ENCODE results near the gene HDAC2.
"Not testable (repeated sequence)": the region's sequence is repeated elsewhere in the genome, so short reads cannot be mapped to it uniquely, and the experiment has no call there.

The HDAC2 gene

DNA sequence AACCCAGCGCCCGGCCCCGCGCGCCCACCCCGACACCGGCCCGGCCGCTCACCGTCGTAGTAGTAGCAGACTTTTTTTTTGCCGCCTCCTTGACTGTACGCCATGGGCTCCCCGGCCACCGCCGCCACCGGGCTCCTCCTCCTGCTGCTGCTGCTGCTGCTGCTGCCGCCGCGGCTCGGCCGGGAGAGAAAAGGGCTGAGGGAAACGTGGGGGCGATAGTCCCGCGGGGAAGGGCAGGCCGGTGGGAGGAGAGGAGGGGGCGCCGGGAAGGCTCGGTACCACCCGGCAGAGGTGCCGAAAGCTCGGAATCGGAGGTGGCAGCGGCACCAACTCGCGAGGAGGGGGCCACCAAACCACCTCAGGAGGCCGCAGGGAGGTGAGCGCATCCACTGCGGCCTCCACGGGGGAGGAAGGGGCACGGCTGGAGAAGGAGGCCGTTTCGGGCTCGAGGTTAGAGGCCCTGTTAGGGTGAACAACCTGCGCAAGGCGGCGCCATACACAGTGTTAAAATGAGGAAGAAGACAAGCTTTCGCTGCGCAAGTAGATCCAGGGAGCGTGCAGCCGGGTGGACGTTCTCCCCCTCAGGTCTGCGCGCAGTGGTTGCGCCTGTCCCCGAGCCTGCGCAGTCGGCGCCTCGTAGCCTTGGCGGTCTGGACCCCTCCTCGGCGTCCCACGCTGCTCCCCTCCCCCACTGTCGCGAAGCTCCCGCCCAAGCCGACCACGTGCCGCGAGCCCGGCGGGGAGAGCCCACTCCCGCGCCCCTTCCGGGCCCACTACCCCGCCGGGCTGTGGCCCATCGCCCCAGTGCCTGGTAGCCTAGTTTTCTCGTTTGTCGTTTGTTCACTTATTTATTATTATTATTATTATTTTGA is at the start of gene HDAC2:
Gene HDAC2 (minus strand): TSS at position 344 of the 872 bp plus-strand sequence. CDS start 240 bp downstream, at position 104.
- H3K4me3 ChIP-seq (ENCODE audit: low read length) = peak within 1 kb of the TSS; percentile 85
- peak; percentile 76 for DNase-seq (ENCODE audit: low read depth)
- TF ChIP-seq, protein P1, sequence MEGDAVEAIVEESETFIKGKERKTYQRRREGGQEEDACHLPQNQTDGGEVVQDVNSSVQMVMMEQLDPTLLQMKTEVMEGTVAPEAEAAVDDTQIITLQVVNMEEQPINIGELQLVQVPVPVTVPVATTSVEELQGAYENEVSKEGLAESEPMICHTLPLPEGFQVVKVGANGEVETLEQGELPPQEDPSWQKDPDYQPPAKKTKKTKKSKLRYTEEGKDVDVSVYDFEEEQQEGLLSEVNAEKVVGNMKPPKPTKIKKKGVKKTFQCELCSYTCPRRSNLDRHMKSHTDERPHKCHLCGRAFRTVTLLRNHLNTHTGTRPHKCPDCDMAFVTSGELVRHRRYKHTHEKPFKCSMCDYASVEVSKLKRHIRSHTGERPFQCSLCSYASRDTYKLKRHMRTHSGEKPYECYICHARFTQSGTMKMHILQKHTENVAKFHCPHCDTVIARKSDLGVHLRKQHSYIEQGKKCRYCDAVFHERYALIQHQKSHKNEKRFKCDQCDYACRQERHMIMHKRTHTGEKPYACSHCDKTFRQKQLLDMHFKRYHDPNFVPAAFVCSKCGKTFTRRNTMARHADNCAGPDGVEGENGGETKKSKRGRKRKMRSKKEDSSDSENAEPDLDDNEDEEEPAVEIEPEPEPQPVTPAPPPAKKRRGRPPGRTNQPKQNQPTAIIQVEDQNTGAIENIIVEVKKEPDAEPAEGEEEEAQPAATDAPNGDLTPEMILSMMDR (IDR thresholded peaks at IDR 0.05; ENCODE audit: insufficient read depth, low read depth, low read length, missing control alignments) = no peak

DNA sequence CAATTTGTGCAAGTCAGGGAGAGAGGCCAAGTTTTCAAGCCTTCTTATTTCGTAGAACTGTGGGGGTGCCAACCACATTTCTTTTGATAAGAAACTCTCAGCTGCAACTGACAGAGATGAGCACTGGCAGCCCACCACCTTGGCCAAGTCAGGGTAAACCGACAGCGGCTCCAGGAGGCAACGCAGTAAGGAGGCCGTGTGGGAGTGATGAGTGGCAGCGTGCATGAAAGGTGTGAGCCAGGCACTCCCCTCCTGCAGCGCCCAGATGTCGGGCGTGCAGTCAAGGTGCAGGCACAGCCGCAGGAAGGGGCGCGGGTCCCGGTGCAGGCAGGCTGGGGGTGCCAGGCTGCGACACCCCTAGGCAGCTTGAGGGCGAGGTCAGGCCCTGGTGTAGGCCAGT is 49.2 kb upstream of the HDAC2 start:
- DNase-seq (ENCODE audit: low read depth) = no peak
- TF ChIP-seq, protein P1 (IDR thresholded peaks at IDR 0.05; ENCODE audit: insufficient read depth, low read depth, low read length, missing control alignments) = no peak
- no peak overlapping the region for H3K4me3 ChIP-seq (ENCODE audit: low read length)

DNA sequence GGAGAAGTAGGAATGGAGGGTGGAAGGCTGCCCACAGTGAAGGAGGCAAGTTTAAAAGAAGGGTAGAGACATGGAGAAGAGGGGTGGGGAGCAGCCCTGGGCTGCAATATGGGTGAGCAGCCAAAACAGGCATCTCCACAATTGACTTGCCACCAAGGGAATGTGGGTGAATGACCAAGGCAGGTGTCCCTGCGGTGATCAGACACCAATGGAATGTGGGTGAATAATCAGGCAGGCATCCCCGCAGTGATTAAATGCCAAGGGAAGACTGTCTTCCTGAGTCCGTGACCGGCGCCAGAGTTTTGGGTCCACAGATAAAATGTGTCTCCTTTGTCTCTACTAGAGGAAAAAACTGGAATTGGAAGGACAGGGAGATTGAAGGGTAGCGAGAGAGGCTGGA is 46.2 kb upstream of the HDAC2 start:
- DNase-seq (ENCODE audit: low read depth) = peak; percentile 63
- not testable (repeated sequence) for H3K4me3 ChIP-seq (ENCODE audit: low read length)

DNA sequence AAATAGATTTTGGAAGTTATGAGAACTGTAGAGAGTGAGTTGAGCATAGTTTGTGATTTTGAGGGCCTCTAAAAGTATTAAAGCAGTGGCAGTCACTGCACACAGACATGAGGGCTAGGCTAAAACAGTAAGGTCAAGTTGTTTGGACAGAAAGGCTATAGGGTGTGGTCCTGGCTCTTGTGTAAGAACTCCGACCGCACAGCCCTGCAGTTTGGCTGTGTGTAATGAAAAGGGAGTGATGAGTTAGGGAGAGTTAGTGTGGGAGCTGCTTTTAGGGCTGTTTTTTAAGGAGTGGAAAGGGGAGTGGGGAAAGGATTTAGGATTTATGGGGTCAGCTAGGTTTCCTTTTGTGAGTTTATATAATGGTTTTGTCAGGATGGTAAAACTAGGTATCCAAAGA is 43.2 kb upstream of the HDAC2 start:
- not testable (repeated sequence) for DNase-seq (ENCODE audit: low read depth); H3K4me3 ChIP-seq (ENCODE audit: low read length)

DNA sequence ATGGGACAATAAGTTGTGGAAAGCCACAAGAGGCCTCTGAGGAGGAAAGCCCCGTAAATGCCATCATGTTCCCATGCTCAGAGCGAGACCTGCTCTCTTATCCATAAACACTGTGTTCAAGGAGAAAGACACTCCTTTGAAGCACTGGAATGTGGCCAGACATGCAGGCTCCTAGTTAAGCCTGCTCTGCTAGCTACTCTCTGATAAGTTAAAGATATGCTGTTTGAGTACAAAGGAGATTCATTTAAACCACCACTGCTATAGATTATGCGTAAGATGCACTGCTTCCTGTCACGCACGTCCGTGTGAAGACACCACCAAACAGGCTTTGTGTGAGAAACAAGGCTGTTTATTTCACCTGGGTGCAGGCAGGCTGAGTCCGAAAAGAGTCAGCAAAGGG is 40.5 kb upstream of the HDAC2 start:
- peak; percentile 10 for DNase-seq (ENCODE audit: low read depth)
- not testable (repeated sequence) for H3K4me3 ChIP-seq (ENCODE audit: low read length)

DNA sequence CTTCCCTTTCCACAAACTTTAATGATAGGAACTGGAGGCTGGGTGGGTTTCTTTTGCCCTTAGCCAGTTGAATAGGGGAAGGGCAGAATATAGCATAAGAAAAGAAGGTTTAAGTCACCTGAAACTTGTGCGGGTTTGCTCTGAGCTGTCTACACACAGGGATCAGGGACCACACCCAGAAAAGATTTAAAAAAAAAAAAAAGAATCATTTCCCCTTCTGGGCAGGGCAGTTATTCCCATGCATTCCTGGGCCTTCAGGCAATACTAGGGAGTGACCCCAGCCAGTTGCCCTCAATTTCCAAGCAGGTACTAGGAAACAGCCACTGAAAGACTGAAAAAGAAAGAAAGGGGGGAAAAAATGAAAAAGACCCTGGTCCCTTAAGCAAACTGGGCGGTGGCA is 39.6 kb upstream of the HDAC2 start:
- no peak for DNase-seq (ENCODE audit: low read depth)
- TF ChIP-seq, protein P1 (IDR thresholded peaks at IDR 0.05; ENCODE audit: insufficient read depth, low read depth, low read length, missing control alignments) = no peak
- no peak overlapping the region for H3K4me3 ChIP-seq (ENCODE audit: low read length)

DNA sequence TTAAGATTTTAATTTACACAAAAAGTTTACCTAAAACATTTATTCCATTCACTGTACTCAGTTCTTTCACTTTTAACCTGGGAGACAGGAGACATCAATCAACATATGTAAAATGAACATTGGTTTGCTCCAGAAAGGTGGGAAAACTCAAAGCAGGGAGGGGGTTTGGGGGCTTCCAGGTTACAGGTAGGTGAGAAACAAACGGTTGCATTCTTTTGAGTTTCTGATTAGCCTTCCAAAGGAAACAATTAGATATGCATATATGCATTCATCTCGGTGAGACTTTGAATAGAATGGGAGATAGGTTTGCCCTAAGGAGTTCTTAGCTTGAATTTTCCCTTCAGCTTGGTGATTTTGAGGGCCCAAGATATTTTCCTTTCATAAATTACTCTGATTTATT is 38.2 kb upstream of the HDAC2 start:
- TF ChIP-seq, protein P1 (IDR thresholded peaks at IDR 0.05; ENCODE audit: insufficient read depth, low read depth, low read length, missing control alignments) = no peak
- H3K4me3 ChIP-seq (ENCODE audit: low read length) = no peak overlapping the region

DNA sequence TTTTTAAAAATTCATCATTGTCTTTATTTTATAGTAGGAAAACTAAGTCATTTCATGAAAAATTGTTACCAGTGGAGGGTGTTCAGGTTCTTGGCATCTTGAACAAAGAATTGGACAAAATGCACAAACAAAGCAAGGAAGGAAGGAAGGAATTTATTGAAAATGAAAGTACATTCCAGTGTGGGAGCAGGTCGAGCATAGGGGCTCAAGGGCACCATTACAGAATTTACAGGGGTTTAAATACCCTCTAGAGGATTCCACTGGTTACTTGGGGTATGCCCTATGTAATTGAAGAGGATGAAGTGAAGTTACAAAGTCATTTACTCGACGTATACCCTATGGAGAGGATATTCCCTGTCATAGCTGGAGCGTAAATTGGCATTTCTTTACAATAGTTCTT is 37.4 kb upstream of the HDAC2 start:
- TF ChIP-seq, protein P1 (IDR thresholded peaks at IDR 0.05; ENCODE audit: insufficient read depth, low read depth, low read length, missing control alignments) = no peak
- DNase-seq (ENCODE audit: low read depth) = no peak
- H3K4me3 ChIP-seq (ENCODE audit: low read length) = no peak overlapping the region

More for the DNA sequence above, 38.2 kb upstream of the HDAC2 start:
- no peak for DNase-seq (ENCODE audit: low read depth)
